HepG2 (cell line): ENCODE measurements around the gene SLC9A4. TPM values are rescaled to one million over a fixed set of nuclear protein-coding genes. Genes with fewer than 3 reads are reported as not detected.

ENCODE experiments used
- ATAC-seq: fragments of 200-7000 bp; cut with Tn5 transposase; 3 replicates; pipeline ENCODE4 v1.9.1; 2020; ENCODE audit warnings: mild to moderate bottlenecking, moderate library complexity
- BruUV-seq: library from RNA; stranded (reverse); fragments of 400-500 nt; replicated peaks from 2 replicates; lab custom pipeline; 2021; lab: Mats Ljungman, UMichigan
- CTCF ChIA-PET: fragments of 300-600 bp; formaldehyde crosslinking; extraction: SDS; loops from one replicate; lab custom pipeline; 2021; ENCODE audit warnings: low total read pairs, inconsistent platforms, low intra/inter-chr PET ratio; lab: Yijun Ruan, JAX
- POLR2A ChIA-PET: fragments of 350-600 bp; sonication (Branson Sonifier 250); formaldehyde crosslinking; loops from one replicate; lab custom pipeline; 2020; ENCODE audit warnings: antibody characterized with exemption, inconsistent platforms; lab: Yijun Ruan, JAX
- DNase-seq: peaks from one replicate; pipeline ENCODE4 v3.0.0-alpha.2; 2015; ENCODE audit warnings: low spot score
- FAIRE-seq: peaks from 3 replicates; lab custom pipeline; 2011; peaks lifted over from hg19 to GRCh38; lab: Jason Lieb, UNC
- H2AFZ ChIP-seq: one replicate; pipeline ENCODE4 v1.6.1; 2011; ENCODE audit warnings: low read length, inconsistent platforms
- H3K27ac ChIP-seq: fragments of 300-600 bp; 3 replicates; pipeline ENCODE4 v1.8.0; 2011; ENCODE audit warnings: mixed run types, mild to moderate bottlenecking, mixed read lengths, low read length, inconsistent platforms; ENCODE audit not compliant: insufficient read depth; ENCODE audit errors: extremely low read length
- H3K27me3 ChIP-seq, 2 experiments: fragments of 200-600 bp in 1 of 2; 2 replicates in 1 of 2; 3 replicates in 1 of 2; pipeline versions ENCODE4 v1.6.0 to v1.8.0; 2011; ENCODE audit warnings: low read length in 2 of 2, mild to moderate bottlenecking in 2 of 2, moderate library complexity in 2 of 2, inconsistent platforms in 1 of 2; ENCODE audit not compliant: insufficient read depth in 2 of 2, control insufficient read depth in 1 of 2
- H3K36me3 ChIP-seq, 2 experiments: fragments of 200-600 bp in 1 of 2; replicated peaks in 1 of 2; 2 replicates in 1 of 2; 3 replicates in 1 of 2; pipeline versions ENCODE4 v1.5.1 to v1.8.0; 2011; ENCODE audit warnings: low read length in 2 of 2, inconsistent platforms in 1 of 2; ENCODE audit not compliant: insufficient read depth in 2 of 2, control insufficient read depth in 1 of 2
- H3K4me1 ChIP-seq: 2 replicates; pipeline ENCODE4 v1.5.1; 2012; ENCODE audit warnings: low read length, inconsistent platforms; ENCODE audit not compliant: insufficient read depth
- H3K4me2 ChIP-seq: 2 replicates; pipeline ENCODE4 v1.6.0; 2011; ENCODE audit warnings: low read depth, low read length, inconsistent platforms
- H3K4me3 ChIP-seq, 3 experiments: fragments of 200-600 bp in 1 of 3; sonication (generic), shearing (Covaris generic) in 1 of 3; replicated peaks in 1 of 3; 2 replicates each; pipeline ENCODE4 v1.5.1; 2011 to 2016; ENCODE audit warnings: low read length in 3 of 3, inconsistent platforms in 2 of 3, low read depth in 2 of 3, mild to moderate bottlenecking in 2 of 3, control low read depth in 1 of 3, mixed read lengths in 1 of 3; ENCODE audit not compliant: insufficient read depth in 1 of 3
- H3K79me2 ChIP-seq: one replicate; pipeline ENCODE4 v1.6.1; 2011; ENCODE audit warnings: low read length, inconsistent platforms; ENCODE audit not compliant: insufficient read depth
- H3K9ac ChIP-seq: 2 replicates; pipeline ENCODE4 v1.6.0; 2011; ENCODE audit warnings: mild to moderate bottlenecking, low read depth, low read length, inconsistent platforms; ENCODE audit not compliant: insufficient read depth
- H3K9me3 ChIP-seq: 2 replicates; pipeline ENCODE4 v1.5.1; 2012; ENCODE audit warnings: mild to moderate bottlenecking, low read length
- H4K20me1 ChIP-seq: 2 replicates; pipeline ENCODE4 v1.6.0; 2011; ENCODE audit warnings: inconsistent platforms, mild to moderate bottlenecking, low read length, moderate library complexity; ENCODE audit not compliant: insufficient read depth
- CSRNP1 ChIP-seq: sonication (generic); formaldehyde crosslinking; IDR thresholded peaks from 2 replicates; pipeline ENCODE4 v1.8.1; 2023; ENCODE audit warnings: mild to moderate bottlenecking, missing genetic modification reagents
- HMG20B ChIP-seq: conservative IDR thresholded peaks from 2 replicates; pipeline ENCODE4 v1.6.1; 2016; ENCODE audit warnings: missing genetic modification reagents, missing compliant biosample characterization
- KLF13 ChIP-seq: sonication (generic); formaldehyde crosslinking; IDR thresholded peaks from 2 replicates; pipeline ENCODE4 v1.4.0; 2020; ENCODE audit warnings: mild to moderate bottlenecking, missing genetic modification reagents
- MLX ChIP-seq: IDR thresholded peaks from 2 replicates; pipeline ENCODE4 v1.6.1; 2016
- SRY ChIP-seq: sonication (generic); formaldehyde crosslinking; IDR thresholded peaks from 2 replicates; pipeline ENCODE4 v1.8.0; 2022; ENCODE audit warnings: mild to moderate bottlenecking, missing genetic modification reagents
- TOPORS ChIP-seq: sonication (generic); formaldehyde crosslinking; IDR thresholded peaks from 2 replicates; pipeline ENCODE4 v1.8.0; 2023; ENCODE audit warnings: mild to moderate bottlenecking, missing genetic modification reagents
- ZFY ChIP-seq: sonication (generic); formaldehyde crosslinking; IDR thresholded peaks from 2 replicates; pipeline ENCODE4 v1.4.0; 2020; ENCODE audit warnings: missing genetic modification reagents
- ZNF225 ChIP-seq: sonication (generic); formaldehyde crosslinking; IDR thresholded peaks from 2 replicates; pipeline ENCODE4 v1.4.0; 2020; ENCODE audit warnings: mild to moderate bottlenecking, missing genetic modification reagents
- ZNF577 ChIP-seq: sonication (generic); formaldehyde crosslinking; IDR thresholded peaks from 2 replicates; pipeline ENCODE4 v1.4.0; 2020; ENCODE audit warnings: mild to moderate bottlenecking, low read depth, missing genetic modification reagents, borderline replicate concordance
- WGBS: methylation state at CpG from one replicate; pipeline ENCODE4 v1.1.6; 2017; ENCODE audit warnings: low lambda C conversion rate; 5-methylcytosine and 5-hydroxymethylcytosine counted together
- in situ Hi-C: cut with HindIII; loops from 2 replicates; pipeline ENCODE4 v1.10.0; 2017; ENCODE audit warnings: low pct_unique_long_range_greater_than_20kb; ENCODE audit not compliant: extremely low pct_ligation_motif_present
- intact Hi-C: fragments of 100-400 bp; cut with micrococcal nuclease; formaldehyde crosslinking; loops from one replicate; pipeline ENCODE4 v1.10.0; 2022; ENCODE audit not compliant: unreplicated experiment
- polyA plus RNA-seq, 8 experiments: library from polyadenylated mRNA; depleted of rRNA in 3 of 8; stranded (reverse) in 7 of 8; unstranded in 1 of 8; fragments of >200 nt; fragmentation: Illumina TruSeq in 4 of 8; extraction: Trizol in 4 of 8; gene quantifications; 2 replicates each; pipeline versions ENCODE4 v1.2.1 to v1.2.3, GENCODE V29; 2011 to 2016; ENCODE audit warnings: low read depth in 4 of 8, missing spikeins in 1 of 8, mixed read lengths in 1 of 8; ENCODE audit not compliant: insufficient read depth in 1 of 8
- total RNA-seq, 5 experiments: library from RNA; depleted of rRNA; stranded (reverse); fragments of >200 nt; fragmentation: Illumina TruSeq; extraction: Trizol; gene quantifications; 2 replicates each; pipeline ENCODE4 v1.2.3, GENCODE V29; 2016; ENCODE audit warnings: low read depth in 1 of 5

The SLC9A4 gene
- total and polyA plus RNA-seq, 2 of the 13 experiments (the other 11 are each of a cell fraction or from before 2014, with no cell fraction given) = not detected

GRCh38 chr2:102446936-102447335 is 26.1 kb upstream of the SLC9A4 start:
- Histone ChIP-seq H3K4me3 (no peak overlapping the region), H3K4me2 (no peak overlapping the region), H4K20me1 (no peaks in the 10 kb centered on the region), H3K4me1 (no peaks in the 10 kb centered on the region), H2AFZ (no peak overlapping the region), H3K9me3 (no peaks in the 10 kb centered on the region), H3K79me2 (no peaks in the 10 kb centered on the region), H3K27me3 (peaks cover 0 to 3% of the 10 kb centered on the region in 2 experiments; a peak in 1 of 5 replicates), H3K27ac (no peak overlapping the region), H3K36me3 (no peaks in the 10 kb centered on the region), H3K9ac (no peak overlapping the region)
- 40% methylated on average over 6 of the region's 9 CpGs for WGBS
- FAIRE-seq = no peak
- in situ Hi-C loops (no loop called here), intact Hi-C loops (loop anchor here (10.0 kb wide), 1 partner anchor 1032 kb away; no protein-coding TSS in a partner anchor)
- no peak for DNase-seq
- CTCF ChIA-PET = no interaction called here
- no peak for TF ChIP-seq TOPORS (CRISPR knock-in tag)
- TF ChIP-seq MLX (CRISPR knock-in tag) = no peak
- TF ChIP-seq KLF13 = no peak
- TF ChIP-seq CSRNP1 (CRISPR knock-in tag) = no peak
- no peak for TF ChIP-seq ZNF225 (CRISPR knock-in tag)
- no peak for TF ChIP-seq SRY
- TF ChIP-seq HMG20B (CRISPR knock-in tag) = no peak
- TF ChIP-seq ZFY = no peak
- TF ChIP-seq ZNF577 = no peak
- no peak for ATAC-seq
- POLR2A ChIA-PET = interaction anchor here (0.6 kb wide), 1 partner anchor 315 kb away, joined by 3 read pairs; the partner anchor contains the start of gene TMEM182
- BruUV-seq = no TSS peak
